ENCODE results near the gene PGF.

Gene PGF

GRCh38 chr14:74942181-74942580, 13.2 kb downstream of the PGF start:
- CTCF ChIA-PET = interaction anchor here (0.7 to 1.4 kb wide), 8 partner anchors 13 to 145 kb away, joined by 3 to 4 read pairs (median 4); partner anchors contain the start of gene PGF
- H3K4me1 ChIP-seq (ENCODE audit: control insufficient read depth, insufficient read depth, low read length) = no peaks in the 10 kb centered on the region
- no peaks in the 10 kb centered on the region for H3K9me3 ChIP-seq (ENCODE audit: control insufficient read depth, insufficient read depth, low read depth, low read length)
- POLR2A ChIA-PET = interaction anchor here (1.0 to 1.2 kb wide), 3 partner anchors 13 to 179 kb away, joined by 3 to 8 read pairs (median 3); partner anchors contain the start of genes PGF, RPS6KL1 and YLPM1
- TF ChIP-seq ZEB2 (tag by site-specific recombination; IDR thresholded peaks at IDR 0.05) = no peak
- no peak for TF ChIP-seq ZNF555 (tag by site-specific recombination; conservative IDR thresholded peaks at IDR 0.05)
- no peak for TF ChIP-seq ZNF660 (tag by site-specific recombination; IDR thresholded peaks at IDR 0.05)
- no peak for TF ChIP-seq TSHZ1 (tag by site-specific recombination; IDR thresholded peaks at IDR 0.05; ENCODE audit: borderline replicate concordance)
- no peak for TF ChIP-seq ZNF10 (tag by site-specific recombination; IDR thresholded peaks at IDR 0.05)
- TF ChIP-seq, protein P1, sequence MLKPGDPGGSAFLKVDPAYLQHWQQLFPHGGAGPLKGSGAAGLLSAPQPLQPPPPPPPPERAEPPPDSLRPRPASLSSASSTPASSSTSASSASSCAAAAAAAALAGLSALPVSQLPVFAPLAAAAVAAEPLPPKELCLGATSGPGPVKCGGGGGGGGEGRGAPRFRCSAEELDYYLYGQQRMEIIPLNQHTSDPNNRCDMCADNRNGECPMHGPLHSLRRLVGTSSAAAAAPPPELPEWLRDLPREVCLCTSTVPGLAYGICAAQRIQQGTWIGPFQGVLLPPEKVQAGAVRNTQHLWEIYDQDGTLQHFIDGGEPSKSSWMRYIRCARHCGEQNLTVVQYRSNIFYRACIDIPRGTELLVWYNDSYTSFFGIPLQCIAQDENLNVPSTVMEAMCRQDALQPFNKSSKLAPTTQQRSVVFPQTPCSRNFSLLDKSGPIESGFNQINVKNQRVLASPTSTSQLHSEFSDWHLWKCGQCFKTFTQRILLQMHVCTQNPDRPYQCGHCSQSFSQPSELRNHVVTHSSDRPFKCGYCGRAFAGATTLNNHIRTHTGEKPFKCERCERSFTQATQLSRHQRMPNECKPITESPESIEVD (tag by site-specific recombination; IDR thresholded peaks at IDR 0.05) = no peak
- TF ChIP-seq PBX3 (CRISPR knock-in tag; IDR thresholded peaks at IDR 0.05) = no peak
- TF ChIP-seq, protein P2, sequence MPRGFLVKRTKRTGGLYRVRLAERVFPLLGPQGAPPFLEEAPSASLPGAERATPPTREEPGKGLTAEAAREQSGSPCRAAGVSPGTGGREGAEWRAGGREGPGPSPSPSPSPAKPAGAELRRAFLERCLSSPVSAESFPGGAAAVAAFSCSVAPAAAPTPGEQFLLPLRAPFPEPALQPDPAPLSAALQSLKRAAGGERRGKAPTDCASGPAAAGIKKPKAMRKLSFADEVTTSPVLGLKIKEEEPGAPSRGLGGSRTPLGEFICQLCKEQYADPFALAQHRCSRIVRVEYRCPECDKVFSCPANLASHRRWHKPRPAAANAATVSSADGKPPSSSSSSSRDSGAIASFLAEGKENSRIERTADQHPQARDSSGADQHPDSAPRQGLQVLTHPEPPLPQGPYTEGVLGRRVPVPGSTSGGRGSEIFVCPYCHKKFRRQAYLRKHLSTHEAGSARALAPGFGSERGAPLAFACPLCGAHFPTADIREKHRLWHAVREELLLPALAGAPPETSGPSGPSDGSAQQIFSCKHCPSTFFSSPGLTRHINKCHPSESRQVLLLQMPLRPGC (tag by site-specific recombination; IDR thresholded peaks at IDR 0.05) = no peak
- no peak for TF ChIP-seq ZNF37A (tag by site-specific recombination; IDR thresholded peaks at IDR 0.05)
- no peak for TF ChIP-seq GLIS1 (tag by site-specific recombination; IDR thresholded peaks at IDR 0.05)
- TF ChIP-seq, protein P3, sequence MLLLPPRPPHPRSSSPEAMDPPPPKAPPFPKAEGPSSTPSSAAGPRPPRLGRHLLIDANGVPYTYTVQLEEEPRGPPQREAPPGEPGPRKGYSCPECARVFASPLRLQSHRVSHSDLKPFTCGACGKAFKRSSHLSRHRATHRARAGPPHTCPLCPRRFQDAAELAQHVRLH (tag by site-specific recombination; IDR thresholded peaks at IDR 0.05) = no peak
- no peak overlapping the region for H3K27ac ChIP-seq (ENCODE audit: extremely low read depth, low read depth, low read length)
- H3K36me3 ChIP-seq (ENCODE audit: control insufficient read depth in 2 of 2, insufficient read depth in 1 of 2, low read length in 2 of 2) = peaks cover 0 to 59% of the 10 kb centered on the region in 2 experiments; a peak in 2 of 3 replicates
- no peak overlapping the region for H3K4me3 ChIP-seq (ENCODE audit: low read depth, low read length)

- Histone ChIP-seq H3K36me3 (ENCODE audit: control insufficient read depth in 2 of 2, insufficient read depth in 1 of 2, low read length in 2 of 2) (peaks cover 0 to 54% of the 10 kb centered on the region in 2 experiments; a peak in 2 of 3 replicates), H3K4me3 (ENCODE audit: low read depth, low read length) (no peak overlapping the region), H3K4me1 (ENCODE audit: control insufficient read depth, insufficient read depth, low read length) (no peaks in the 10 kb centered on the region), H3K9me3 (ENCODE audit: control insufficient read depth, insufficient read depth, low read depth, low read length) (no peaks in the 10 kb centered on the region), H3K27ac (ENCODE audit: extremely low read depth, low read depth, low read length) (no peak overlapping the region)
- POLR2A ChIA-PET = interaction anchor here (1.0 to 1.2 kb wide), 3 partner anchors 14 to 179 kb away, joined by 3 to 8 read pairs (median 3); partner anchors contain the start of genes PGF, RPS6KL1 and YLPM1
- CTCF ChIA-PET = interaction anchor here (0.6 to 1.3 kb wide), 8 partner anchors 18 to 146 kb away, joined by 3 to 4 read pairs (median 4); no protein-coding TSS in a partner anchor
- TF ChIP-seq ZFP69B (tag by site-specific recombination; IDR thresholded peaks at IDR 0.05) = peak; percentile 95
- TF ChIP-seq, protein P1 (tag by site-specific recombination; IDR thresholded peaks at IDR 0.05) = no peak
- TF ChIP-seq ZBTB48 (tag by site-specific recombination; IDR thresholded peaks at IDR 0.05) = 0 out of 2 replicates have a peak, but pooled peaks have one; percentile 28
- peak; percentile 97 for TF ChIP-seq ZNF692 (tag by site-specific recombination; IDR thresholded peaks at IDR 0.05)
- TF ChIP-seq ZBTB17 (tag by site-specific recombination; IDR thresholded peaks at IDR 0.05) = no peak
- TF ChIP-seq, protein P4, sequence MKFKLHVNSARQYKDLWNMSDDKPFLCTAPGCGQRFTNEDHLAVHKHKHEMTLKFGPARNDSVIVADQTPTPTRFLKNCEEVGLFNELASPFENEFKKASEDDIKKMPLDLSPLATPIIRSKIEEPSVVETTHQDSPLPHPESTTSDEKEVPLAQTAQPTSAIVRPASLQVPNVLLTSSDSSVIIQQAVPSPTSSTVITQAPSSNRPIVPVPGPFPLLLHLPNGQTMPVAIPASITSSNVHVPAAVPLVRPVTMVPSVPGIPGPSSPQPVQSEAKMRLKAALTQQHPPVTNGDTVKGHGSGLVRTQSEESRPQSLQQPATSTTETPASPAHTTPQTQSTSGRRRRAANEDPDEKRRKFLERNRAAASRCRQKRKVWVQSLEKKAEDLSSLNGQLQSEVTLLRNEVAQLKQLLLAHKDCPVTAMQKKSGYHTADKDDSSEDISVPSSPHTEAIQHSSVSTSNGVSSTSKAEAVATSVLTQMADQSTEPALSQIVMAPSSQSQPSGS (tag by site-specific recombination; IDR thresholded peaks at IDR 0.05; ENCODE audit: low read depth) = no peak
- TF ChIP-seq ZNF704 (tag by site-specific recombination; IDR thresholded peaks at IDR 0.05) = no peak
- TF ChIP-seq GLIS2 (tag by site-specific recombination; IDR thresholded peaks at IDR 0.05) = peak; percentile 35
- TF ChIP-seq ZIC2 (tag by site-specific recombination; IDR thresholded peaks at IDR 0.05) = peak; percentile 34
These were observed 13.7 kb downstream of the PGF start for GRCh38 chr14:74941676-74942097.
